Measurements from ENCODE around the gene UBL5.

UBL5 gene

DNA sequence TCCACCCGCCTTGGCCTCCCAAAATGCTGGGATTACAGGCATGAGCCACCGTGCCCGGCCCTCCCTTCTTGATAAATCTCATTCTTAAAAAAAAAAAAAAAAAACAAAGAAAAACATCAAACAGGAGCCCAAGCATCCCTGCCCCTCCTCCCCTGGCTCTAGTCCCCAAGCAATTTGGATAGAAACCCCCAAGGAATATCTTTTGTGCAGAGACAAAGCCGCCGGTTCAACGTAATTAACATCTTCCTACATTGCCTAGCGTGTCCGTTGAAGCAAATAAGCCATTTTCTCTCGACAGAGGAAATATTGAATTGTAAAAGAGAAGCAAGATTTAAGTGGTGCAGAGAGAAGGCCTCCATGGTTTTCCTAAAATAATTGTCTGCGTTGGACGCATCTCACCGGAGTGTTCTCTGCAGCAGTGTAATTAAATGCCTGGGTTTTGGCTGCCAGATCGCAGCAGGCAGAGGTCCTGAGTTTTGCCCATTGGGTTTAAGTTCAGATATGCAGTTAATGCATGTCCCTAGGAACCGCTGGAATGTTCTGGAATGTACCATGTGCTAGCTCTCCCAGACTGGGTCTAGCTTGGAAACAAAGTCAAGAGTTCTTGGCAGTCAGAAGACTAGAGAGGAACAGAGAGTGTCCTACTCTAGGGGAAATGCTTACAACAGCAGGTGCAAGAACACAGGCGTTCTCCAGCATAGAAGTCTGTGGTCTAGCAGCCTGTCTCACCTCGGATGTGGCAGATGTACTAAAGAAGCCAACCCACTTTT, 38.2 kb downstream of the UBL5 start:
- TF ChIP-seq LEF1 (IDR thresholded peaks at IDR 0.05; ENCODE audit: borderline replicate concordance): no peak
- no peak for TF ChIP-seq NFRKB (IDR thresholded peaks at IDR 0.05)
- TF ChIP-seq L3MBTL2 (conservative IDR thresholded peaks at IDR 0.05): no peak
- no peak for TF ChIP-seq FOXA1 (IDR thresholded peaks at IDR 0.05)
- no peak for TF ChIP-seq TARDBP (IDR thresholded peaks at IDR 0.05)
- ChIA-PET CTCF (no interaction called here), POLR2A (no interaction called here)
- DNase-seq (ENCODE audit: extremely low spot score): no peak

- DNase-seq (ENCODE audit: extremely low spot score): no peak
- TF ChIP-seq ZNF384 (IDR thresholded peaks at IDR 0.05) (no peak), ARNT (IDR thresholded peaks at IDR 0.05) (no peak), CTBP1 (IDR thresholded peaks at IDR 0.05; ENCODE audit: borderline replicate concordance) (no peak), L3MBTL2 (conservative IDR thresholded peaks at IDR 0.05) (no peak), FOXA1 (IDR thresholded peaks at IDR 0.05) (no peak), LEF1 (IDR thresholded peaks at IDR 0.05; ENCODE audit: borderline replicate concordance) (no peak), FOXM1 (IDR thresholded peaks at IDR 0.05; ENCODE audit: borderline replicate concordance) (no peak), ELF4 (IDR thresholded peaks at IDR 0.05) (no peak), SUZ12 (IDR thresholded peaks at IDR 0.05) (no peak), BHLHE40 (IDR thresholded peaks at IDR 0.05; ENCODE audit: borderline replicate concordance) (no peak)
- TF ChIP-seq, protein P1, sequence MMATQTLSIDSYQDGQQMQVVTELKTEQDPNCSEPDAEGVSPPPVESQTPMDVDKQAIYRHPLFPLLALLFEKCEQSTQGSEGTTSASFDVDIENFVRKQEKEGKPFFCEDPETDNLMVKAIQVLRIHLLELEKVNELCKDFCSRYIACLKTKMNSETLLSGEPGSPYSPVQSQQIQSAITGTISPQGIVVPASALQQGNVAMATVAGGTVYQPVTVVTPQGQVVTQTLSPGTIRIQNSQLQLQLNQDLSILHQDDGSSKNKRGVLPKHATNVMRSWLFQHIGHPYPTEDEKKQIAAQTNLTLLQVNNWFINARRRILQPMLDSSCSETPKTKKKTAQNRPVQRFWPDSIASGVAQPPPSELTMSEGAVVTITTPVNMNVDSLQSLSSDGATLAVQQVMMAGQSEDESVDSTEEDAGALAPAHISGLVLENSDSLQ (IDR thresholded peaks at IDR 0.05): no peak
- POLR2A ChIA-PET: no interaction called here
- CTCF ChIA-PET: no interaction called here
Measured at GRCh38 chr19:9868983-9869617, 41.4 kb downstream of the UBL5 start.

- TF ChIP-seq ARNT (IDR thresholded peaks at IDR 0.05) (no peak), FOXK2 (IDR thresholded peaks at IDR 0.05) (no peak), SUZ12 (IDR thresholded peaks at IDR 0.05) (no peak), HDGF (IDR thresholded peaks at IDR 0.05; ENCODE audit: borderline replicate concordance) (no peak), LEF1 (IDR thresholded peaks at IDR 0.05; ENCODE audit: borderline replicate concordance) (no peak), FOXM1 (IDR thresholded peaks at IDR 0.05; ENCODE audit: borderline replicate concordance) (no peak), NFRKB (IDR thresholded peaks at IDR 0.05) (no peak), ELF4 (IDR thresholded peaks at IDR 0.05) (no peak), BHLHE40 (IDR thresholded peaks at IDR 0.05; ENCODE audit: borderline replicate concordance) (no peak), SP1 (IDR thresholded peaks at IDR 0.05) (no peak), FOXA1 (IDR thresholded peaks at IDR 0.05) (no peak), ZNF384 (IDR thresholded peaks at IDR 0.05) (no peak)
- TF ChIP-seq, protein P1 (IDR thresholded peaks at IDR 0.05): no peak
- POLR2A ChIA-PET: interaction anchor here (1.5 kb wide), 1 partner anchor 44 kb away, joined by 3 read pairs; the partner anchor contains the start of gene UBL5
- CTCF ChIA-PET: no interaction called here
- DNase-seq (ENCODE audit: extremely low spot score): no peak
Measured at GRCh38 chr19:9871626-9872338, 44.1 kb downstream of the UBL5 start.

DNA sequence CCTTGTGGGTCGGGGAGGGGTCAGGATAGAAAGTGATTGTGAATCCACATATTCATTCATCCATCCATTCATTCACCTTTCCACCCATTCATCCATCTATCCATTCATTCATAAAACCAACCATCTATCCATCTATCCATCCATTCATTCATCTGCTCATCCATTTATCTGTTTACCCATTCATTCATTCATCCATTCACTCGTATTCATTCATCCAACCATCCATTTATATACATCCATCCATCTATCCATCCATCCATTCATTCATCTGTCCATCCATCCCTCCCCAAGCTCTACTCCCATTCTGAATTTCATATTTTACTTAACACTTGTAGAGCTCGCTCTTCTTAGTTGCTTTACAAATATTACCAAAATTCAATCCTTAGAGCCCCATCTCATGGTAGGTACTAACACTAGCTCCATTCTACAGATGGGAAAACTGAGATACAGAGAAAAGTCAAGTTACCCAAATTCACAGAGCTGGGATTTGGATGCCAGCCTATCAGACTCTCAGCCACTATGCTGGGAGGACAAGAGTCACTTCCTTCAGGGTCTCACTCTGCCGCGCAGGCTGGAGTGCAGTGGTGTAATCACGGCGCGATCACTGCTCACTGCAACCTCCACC, 45.0 kb downstream of the UBL5 start:
- DNase-seq (ENCODE audit: extremely low spot score): no peak
- CTCF ChIA-PET: no interaction called here
- TF ChIP-seq ELF4 (IDR thresholded peaks at IDR 0.05): no peak
- TF ChIP-seq CTBP1 (IDR thresholded peaks at IDR 0.05; ENCODE audit: borderline replicate concordance): no peak
- TF ChIP-seq FOXA1 (IDR thresholded peaks at IDR 0.05): no peak
- POLR2A ChIA-PET: interaction anchor here (1.5 kb wide), 1 partner anchor 45 kb away, joined by 3 read pairs; the partner anchor contains the start of gene UBL5

- CTCF ChIA-PET: interaction anchor here (0.9 kb wide), 1 partner anchor 10 kb away, joined by 3 read pairs; no protein-coding TSS in a partner anchor
- DNase-seq (ENCODE audit: extremely low spot score): no peak
- POLR2A ChIA-PET: no interaction called here
- TF ChIP-seq ARNT (IDR thresholded peaks at IDR 0.05) (no peak), L3MBTL2 (conservative IDR thresholded peaks at IDR 0.05) (no peak), NFRKB (IDR thresholded peaks at IDR 0.05) (no peak), FOXK2 (IDR thresholded peaks at IDR 0.05) (no peak), CTBP1 (IDR thresholded peaks at IDR 0.05; ENCODE audit: borderline replicate concordance) (no peak), ZNF384 (IDR thresholded peaks at IDR 0.05) (no peak), FOXM1 (IDR thresholded peaks at IDR 0.05; ENCODE audit: borderline replicate concordance) (no peak)
Measured at GRCh38 chr19:9875031-9875627, 47.4 kb downstream of the UBL5 start.

DNA sequence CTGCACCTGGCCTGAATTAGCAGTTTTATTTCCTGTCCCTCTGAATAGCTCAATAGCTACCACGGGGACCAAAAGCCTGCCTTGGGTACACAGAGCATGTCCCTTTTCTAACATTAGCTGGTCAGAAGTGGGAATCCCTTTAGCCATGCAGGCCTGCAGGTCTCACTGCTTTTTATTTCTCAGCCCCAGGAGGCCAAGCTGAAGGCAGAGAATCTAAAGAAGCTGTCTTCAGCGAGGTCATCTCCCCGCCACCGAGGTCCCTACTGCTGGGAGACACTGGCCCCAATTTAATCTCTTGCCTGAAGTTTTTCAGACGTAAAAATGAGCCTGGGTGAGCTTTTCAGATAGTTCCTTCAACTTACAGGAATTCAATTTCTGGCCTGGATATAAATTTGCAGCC, 48.1 kb downstream of the UBL5 start:
- DNase-seq (ENCODE audit: extremely low spot score): no peak
- TF ChIP-seq L3MBTL2 (conservative IDR thresholded peaks at IDR 0.05) (no peak), CTBP1 (IDR thresholded peaks at IDR 0.05; ENCODE audit: borderline replicate concordance) (no peak), NFRKB (IDR thresholded peaks at IDR 0.05) (no peak), TARDBP (IDR thresholded peaks at IDR 0.05) (no peak), ELF4 (IDR thresholded peaks at IDR 0.05) (no peak), HDGF (IDR thresholded peaks at IDR 0.05; ENCODE audit: borderline replicate concordance) (no peak), SP1 (IDR thresholded peaks at IDR 0.05) (no peak), SUZ12 (IDR thresholded peaks at IDR 0.05) (no peak), FOXK2 (IDR thresholded peaks at IDR 0.05) (no peak), BHLHE40 (IDR thresholded peaks at IDR 0.05; ENCODE audit: borderline replicate concordance) (no peak), ZNF384 (IDR thresholded peaks at IDR 0.05) (no peak), FOXA1 (IDR thresholded peaks at IDR 0.05) (no peak), ARNT (IDR thresholded peaks at IDR 0.05) (no peak), FOXM1 (IDR thresholded peaks at IDR 0.05; ENCODE audit: borderline replicate concordance) (no peak), LEF1 (IDR thresholded peaks at IDR 0.05; ENCODE audit: borderline replicate concordance) (no peak)
- TF ChIP-seq, protein P1 (IDR thresholded peaks at IDR 0.05): no peak
- ChIA-PET CTCF (interaction anchor here (0.6 to 0.9 kb wide), 2 partner anchors 9 to 37 kb away, joined by 3 to 5 read pairs; no protein-coding TSS in a partner anchor), POLR2A (no interaction called here)

Data from HEK293T (cell line).